Endothelial cell of umbilical vein (primary cell): ENCODE measurements around the gene POLR3G.

ENCODE experiments used
- EZH2 ChIP-seq: IDR thresholded peaks from 2 replicates; pipeline ENCODE4 v1.6.1; 2012; ENCODE audit warnings: borderline replicate concordance, low read depth, mild to moderate bottlenecking, moderate library complexity, low read length, inconsistent platforms; ENCODE audit not compliant: severe bottlenecking
- TF ChIP-seq, protein P1 (sequence below), 2 donors: IDR thresholded peaks; 1 replicate in 1 of 2; 2 replicates in 1 of 2; pipeline ENCODE4 v1.5.1; 2011; ENCODE audit warnings: low read length in 2 of 2, mild to moderate bottlenecking in 2 of 2, moderate library complexity in 2 of 2, control low read depth in 1 of 2, inconsistent platforms in 1 of 2, low read depth in 1 of 2; ENCODE audit not compliant: insufficient read depth in 1 of 2; ENCODE audit errors: extremely low read depth in 1 of 2

DNA sequence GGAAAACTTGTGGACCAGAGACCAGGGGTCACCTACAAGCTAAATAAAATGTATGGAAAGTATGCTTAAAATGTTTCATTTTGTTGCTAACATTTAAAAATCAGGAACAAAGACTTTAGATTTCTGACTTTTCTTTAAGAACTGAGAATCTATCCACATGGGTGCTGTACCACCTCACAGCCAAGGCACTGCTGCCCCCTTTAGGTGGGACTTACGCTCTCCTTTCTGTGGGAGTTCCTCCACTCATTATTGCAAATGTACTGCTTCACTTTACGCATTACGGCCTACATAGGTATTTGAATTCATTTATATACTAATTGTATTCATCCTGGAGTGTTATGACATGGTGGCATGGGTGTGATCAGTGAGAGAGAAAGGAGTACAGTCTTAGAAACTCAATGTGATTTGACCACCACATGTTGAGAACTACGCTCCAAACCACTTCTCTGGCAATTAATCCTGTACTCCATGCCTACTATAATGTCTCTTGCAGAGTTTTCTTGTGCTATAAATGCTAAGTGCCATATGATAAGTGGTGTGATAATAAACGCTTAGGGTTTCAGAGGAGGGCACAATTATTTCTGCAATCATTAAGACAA lies 40.4 kb upstream of the POLR3G start:
- TF ChIP-seq, protein P1, sequence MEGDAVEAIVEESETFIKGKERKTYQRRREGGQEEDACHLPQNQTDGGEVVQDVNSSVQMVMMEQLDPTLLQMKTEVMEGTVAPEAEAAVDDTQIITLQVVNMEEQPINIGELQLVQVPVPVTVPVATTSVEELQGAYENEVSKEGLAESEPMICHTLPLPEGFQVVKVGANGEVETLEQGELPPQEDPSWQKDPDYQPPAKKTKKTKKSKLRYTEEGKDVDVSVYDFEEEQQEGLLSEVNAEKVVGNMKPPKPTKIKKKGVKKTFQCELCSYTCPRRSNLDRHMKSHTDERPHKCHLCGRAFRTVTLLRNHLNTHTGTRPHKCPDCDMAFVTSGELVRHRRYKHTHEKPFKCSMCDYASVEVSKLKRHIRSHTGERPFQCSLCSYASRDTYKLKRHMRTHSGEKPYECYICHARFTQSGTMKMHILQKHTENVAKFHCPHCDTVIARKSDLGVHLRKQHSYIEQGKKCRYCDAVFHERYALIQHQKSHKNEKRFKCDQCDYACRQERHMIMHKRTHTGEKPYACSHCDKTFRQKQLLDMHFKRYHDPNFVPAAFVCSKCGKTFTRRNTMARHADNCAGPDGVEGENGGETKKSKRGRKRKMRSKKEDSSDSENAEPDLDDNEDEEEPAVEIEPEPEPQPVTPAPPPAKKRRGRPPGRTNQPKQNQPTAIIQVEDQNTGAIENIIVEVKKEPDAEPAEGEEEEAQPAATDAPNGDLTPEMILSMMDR (IDR thresholded peaks at IDR 0.05; ENCODE audit: extremely low read depth in 1 of 2, insufficient read depth in 1 of 2, low read depth in 1 of 2, low read length in 2 of 2), result peak; percentile 54 to 64
- TF ChIP-seq EZH2, result no peak
